H1 (cell line): ENCODE data around the gene DEDD2. TPM values are rescaled to one million over a fixed set of nuclear protein-coding genes. Genes with fewer than 3 reads are reported as not detected.

Experiments used
- CTCF ChIA-PET: fragments of 300-600 bp; sonication (Branson Sonifier 250); formaldehyde crosslinking; loops from one replicate; lab custom pipeline; 2021; ENCODE audit not compliant: partially characterized antibody; lab: Charles Lee
- POLR2A ChIA-PET: fragments of 300-600 bp; sonication (Branson Sonifier 250); formaldehyde crosslinking; loops from one replicate; lab custom pipeline; 2021; ENCODE audit warnings: inconsistent platforms; ENCODE audit not compliant: partially characterized antibody; lab: Charles Lee
- DNase-seq, 2 experiments: peaks; one replicate each; pipeline versions ENCODE4 v3.0.0 to v3.0.0-alpha.2; 2010 to 2022; ENCODE audit warnings: low spot score in 2 of 2, low read depth in 1 of 2, mixed read lengths in 1 of 2
- FAIRE-seq: peaks from 2 replicates; lab custom pipeline; 2011; peaks lifted over from hg19 to GRCh38; lab: Jason Lieb, UNC
- H2AFZ ChIP-seq: 2 replicates; pipeline ENCODE4 v1.8.1; 2012; ENCODE audit warnings: low read length, inconsistent platforms
- H2AK5ac ChIP-seq: 2 replicates; pipeline ENCODE4 v1.6.1; 2013; ENCODE audit warnings: low read depth, low read length
- H2BK120ac ChIP-seq: replicated peaks from 2 replicates; pipeline ENCODE3; 2013; ENCODE audit warnings: low read depth, low read length, inconsistent platforms
- H2BK12ac ChIP-seq: 2 replicates; pipeline ENCODE4 v1.6.1; 2013; ENCODE audit warnings: low read depth, low read length
- H2BK15ac ChIP-seq: 2 replicates; pipeline ENCODE4 v1.6.1; 2013; ENCODE audit warnings: low read length
- H2BK20ac ChIP-seq: 2 replicates; pipeline ENCODE4 v1.6.1; 2013; ENCODE audit warnings: low read length
- H2BK5ac ChIP-seq: 2 replicates; pipeline ENCODE4 v1.6.1; 2013; ENCODE audit warnings: low read depth, low read length
- H3K14ac ChIP-seq: 2 replicates; pipeline ENCODE4 v1.6.1; 2013; ENCODE audit warnings: inconsistent platforms; ENCODE audit not compliant: insufficient read length
- H3K18ac ChIP-seq: 2 replicates; pipeline ENCODE4 v1.6.1; 2013; ENCODE audit warnings: low read length; ENCODE audit errors: extremely low read depth
- H3K23ac ChIP-seq: 2 replicates; pipeline ENCODE4 v1.6.1; 2013; ENCODE audit warnings: inconsistent platforms; ENCODE audit not compliant: insufficient read length
- H3K23me2 ChIP-seq: 2 replicates; pipeline ENCODE4 v1.6.1; 2013; ENCODE audit warnings: low read depth, low read length
- H3K27ac ChIP-seq: 2 replicates; pipeline ENCODE4 v1.6.1; 2011; ENCODE audit warnings: low read depth, low read length, inconsistent platforms
- H3K27me3 ChIP-seq, 4 experiments: replicated peaks in 1 of 4; 1 replicate in 1 of 4; 2 replicates in 3 of 4; pipeline versions ENCODE4 v1.6.1 to v1.8.1; 2011 to 2013; ENCODE audit warnings: low read length in 3 of 4, mild to moderate bottlenecking in 3 of 4, inconsistent platforms in 2 of 4, mixed read lengths in 2 of 4, moderate library complexity in 1 of 4; ENCODE audit not compliant: control insufficient read depth in 3 of 4, insufficient read depth in 3 of 4; ENCODE audit errors: extremely low read depth in 1 of 4
- H3K36me3 ChIP-seq, 4 experiments: 2 replicates each; pipeline versions ENCODE4 v1.6.1 to v1.8.1; 2011 to 2013; ENCODE audit warnings: mild to moderate bottlenecking in 4 of 4, low read length in 3 of 4, moderate library complexity in 2 of 4, control low read depth in 1 of 4, inconsistent platforms in 1 of 4; ENCODE audit not compliant: insufficient read depth in 4 of 4, control insufficient read depth in 2 of 4
- H3K4ac ChIP-seq: replicated peaks from 2 replicates; pipeline ENCODE3; 2013; ENCODE audit warnings: low read length, low read depth, mixed read lengths, inconsistent platforms; ENCODE audit not compliant: insufficient read length
- H3K4me1 ChIP-seq, 4 experiments: replicated peaks in 1 of 4; 1 replicate in 1 of 4; 2 replicates in 3 of 4; pipeline versions ENCODE4 v1.6.1 to v1.8.1; 2011 to 2013; ENCODE audit warnings: low read length in 3 of 4, inconsistent platforms in 2 of 4, mixed read lengths in 1 of 4; ENCODE audit not compliant: insufficient read depth in 4 of 4, control insufficient read depth in 3 of 4
- H3K4me2 ChIP-seq, 2 experiments: 2 replicates each; pipeline versions ENCODE4 v1.6.1 to v1.8.1; 2011 to 2013; ENCODE audit warnings: low read depth in 2 of 2, low read length in 2 of 2, control low read depth in 1 of 2, inconsistent platforms in 1 of 2, mild to moderate bottlenecking in 1 of 2; ENCODE audit not compliant: insufficient read depth in 1 of 2
- H3K4me3 ChIP-seq, 4 experiments: fragments of 200-600, 300-600 bp in 1 of 4; sonication (generic), shearing (Covaris generic), sonication (Bioruptor Twin) in 1 of 4; 2 replicates each; pipeline versions ENCODE4 v1.5.1 to v1.8.1; 2011 to 2016; ENCODE audit warnings: low read length in 4 of 4, low read depth in 3 of 4, control low read depth in 2 of 4, inconsistent platforms in 2 of 4, mild to moderate bottlenecking in 2 of 4, mixed read lengths in 1 of 4, moderate library complexity in 1 of 4; ENCODE audit not compliant: insufficient read depth in 2 of 4; ENCODE audit errors: extremely low read depth in 1 of 4
- H3K56ac ChIP-seq: replicated peaks from 2 replicates; pipeline ENCODE3; 2013; ENCODE audit warnings: low read depth, mild to moderate bottlenecking, mixed read lengths, low read length, inconsistent platforms; ENCODE audit not compliant: insufficient read length
- H3K79me1 ChIP-seq: 2 replicates; pipeline ENCODE4 v1.6.1; 2013; ENCODE audit warnings: low read depth, low read length, control low read depth
- H3K79me2 ChIP-seq, 2 experiments: 2 replicates each; pipeline versions ENCODE4 v1.6.1 to v1.8.1; 2012 to 2013; ENCODE audit warnings: low read length in 2 of 2, mild to moderate bottlenecking in 2 of 2, inconsistent platforms in 1 of 2; ENCODE audit not compliant: insufficient read depth in 2 of 2, control insufficient read depth in 1 of 2
- H3K9ac ChIP-seq, 4 experiments: replicated peaks in 1 of 4; 1 replicate in 1 of 4; 2 replicates in 3 of 4; pipeline versions ENCODE4 v1.6.1 to v1.8.1; 2011 to 2013; ENCODE audit warnings: low read depth in 3 of 4, low read length in 3 of 4, control low read depth in 2 of 4, mild to moderate bottlenecking in 2 of 4, moderate library complexity in 2 of 4, inconsistent platforms in 1 of 4; ENCODE audit errors: extremely low read depth in 1 of 4
- H3K9me3 ChIP-seq, 2 experiments: 2 replicates each; pipeline versions ENCODE4 v1.6.1 to v1.8.1; 2012 to 2013; ENCODE audit warnings: mild to moderate bottlenecking in 2 of 2, moderate library complexity in 2 of 2, control low read depth in 1 of 2, inconsistent platforms in 1 of 2, low read depth in 1 of 2, low read length in 1 of 2, mixed read lengths in 1 of 2; ENCODE audit not compliant: insufficient read depth in 2 of 2
- H4K20me1 ChIP-seq, 2 experiments: replicated peaks in 1 of 2; 2 replicates each; pipeline versions ENCODE3 to v1.8.1; 2011 to 2013; ENCODE audit warnings: inconsistent platforms in 2 of 2, low read length in 2 of 2, mild to moderate bottlenecking in 1 of 2; ENCODE audit not compliant: insufficient read depth in 2 of 2, control insufficient read depth in 1 of 2
- H4K5ac ChIP-seq: 2 replicates; pipeline ENCODE4 v1.6.1; 2013; ENCODE audit warnings: low read length, low read depth, mixed read lengths, inconsistent platforms; ENCODE audit not compliant: insufficient read length
- H4K8ac ChIP-seq: 2 replicates; pipeline ENCODE4 v1.8.0; 2013; ENCODE audit warnings: mild to moderate bottlenecking, moderate library complexity, low read length, inconsistent platforms; ENCODE audit not compliant: insufficient read depth; ENCODE audit errors: extremely low read depth
- H4K91ac ChIP-seq: replicated peaks from 2 replicates; pipeline ENCODE3; 2013; ENCODE audit warnings: low read length, mixed read lengths, inconsistent platforms; ENCODE audit not compliant: insufficient read length
- CBX8 ChIP-seq: fragments of 300-800, 300-1000 bp; sonication (generic); IDR thresholded peaks from 2 replicates; pipeline ENCODE4 v1.7.1; 2016; ENCODE audit warnings: low read depth, low read length, borderline replicate concordance
- HDAC6 ChIP-seq: IDR thresholded peaks from one replicate; pipeline ENCODE4 v1.7.1; 2012; ENCODE audit warnings: low read depth, mild to moderate bottlenecking, inconsistent platforms, low read length, moderate library complexity
- JUND ChIP-seq: IDR thresholded peaks from 2 replicates; pipeline ENCODE4 v1.6.1; 2011; ENCODE audit warnings: mild to moderate bottlenecking, improper control_type of control experiment, low read length
- KDM4A ChIP-seq: IDR thresholded peaks from one replicate; pipeline ENCODE4 v1.7.1; 2012; ENCODE audit warnings: low read depth, mild to moderate bottlenecking, moderate library complexity, low read length, inconsistent platforms; ENCODE audit not compliant: severe bottlenecking
- KDM5A ChIP-seq: fragments of 200-600 bp; IDR thresholded peaks from 2 replicates; pipeline ENCODE4 v1.7.1; 2012; ENCODE audit warnings: mild to moderate bottlenecking, low read length, inconsistent platforms, mixed read lengths
- NRF1 ChIP-seq: IDR thresholded peaks from 2 replicates; pipeline ENCODE4 v1.6.1; 2011; ENCODE audit warnings: mild to moderate bottlenecking, low read depth, low read length, improper control_type of control experiment
- RFX5 ChIP-seq: IDR thresholded peaks from 2 replicates; pipeline ENCODE4 v1.6.1; 2011; ENCODE audit warnings: low read depth, low read length, improper control_type of control experiment, borderline replicate concordance
- SP1 ChIP-seq: IDR thresholded peaks from 2 replicates; pipeline ENCODE4 v1.6.1; 2011; ENCODE audit warnings: low read depth, low read length
- SP4 ChIP-seq: IDR thresholded peaks from 2 replicates; pipeline ENCODE4 v1.6.1; 2012; ENCODE audit warnings: low read length, inconsistent platforms
- TBP ChIP-seq: IDR thresholded peaks from 2 replicates; pipeline ENCODE4 v1.6.1; 2011; ENCODE audit warnings: low read depth, low read length, improper control_type of control experiment
- USF2 ChIP-seq: IDR thresholded peaks from 2 replicates; pipeline ENCODE4 v1.6.1; 2011; ENCODE audit warnings: low read length, improper control_type of control experiment
- WGBS, 2 experiments: shearing (Covaris generic) in 1 of 2; methylation state at CpG; one replicate each; pipeline versions ENCODE4 v1.1.6 to v1.1.7; 2013 to 2015; ENCODE audit warnings: low lambda C conversion rate in 2 of 2, mixed read lengths in 2 of 2, inconsistent platforms in 1 of 2, low coverage in 1 of 2, missing lambda C conversion rate in 1 of 2; ENCODE audit not compliant: insufficient replicate concordance in 2 of 2, insufficient coverage in 1 of 2, insufficient read length in 1 of 2; ENCODE audit errors: extremely low coverage in 1 of 2, missing lambda C conversion rate in 1 of 2; 5-methylcytosine and 5-hydroxymethylcytosine counted together
- polyA plus RNA-seq, 7 experiments: library from polyadenylated mRNA; depleted of rRNA in 3 of 7; stranded (reverse) in 5 of 7; unstranded in 2 of 7; fragments of >200 nt in 5 of 7; fragments of 200-250 nt in 2 of 7; gene quantifications; 1 replicate in 5 of 7; 2 replicates in 1 of 7; 4 replicates in 1 of 7; pipeline versions ENCODE4 v1.2.1 to v1.2.3, GENCODE V29; 2011 to 2013; ENCODE audit warnings: missing spikeins in 2 of 7, mixed read lengths in 2 of 7
- total RNA-seq: library from RNA; stranded (reverse); fragmentation: NEBNext Ultra II Directional; extraction: Animal tissue kit (Norgen Biotek cat#: 25700); gene quantifications from 2 replicates; pipeline ENCODE4 v1.2.1, GENCODE V29; 2021

Gene DEDD2
- total and polyA plus RNA-seq, 2 of the 8 experiments (the other 6 are each of a cell fraction or from before 2014, with no cell fraction given): 37.8 to 65.0 TPM

- H3K27ac ChIP-seq: 0 out of 2 replicates have a peak overlapping the region, but pooled peaks have one; percentile 12
- no peaks in the 10 kb centered on the region for H3K23me2 ChIP-seq
- H3K79me1 ChIP-seq: peaks cover 13% of the 10 kb centered on the region
- POLR2A ChIA-PET: no interaction called here
- H2AFZ ChIP-seq: no peak overlapping the region
- peaks cover 0 to 32% of the 10 kb centered on the region in 2 experiments; a peak in 1 of 4 replicates for H3K79me2 ChIP-seq
- H3K14ac ChIP-seq: no peak overlapping the region
- no peak overlapping the region for H4K91ac ChIP-seq
- no peak overlapping the region for H3K23ac ChIP-seq
- H4K5ac ChIP-seq: no peak overlapping the region
- no peak for FAIRE-seq
- H4K8ac ChIP-seq: no peak overlapping the region
- H2BK120ac ChIP-seq: no peak overlapping the region
- H2AK5ac ChIP-seq: no peak overlapping the region
- H3K4ac ChIP-seq: no peak overlapping the region
- peaks cover 8 to 27% of the 10 kb centered on the region in 2 experiments for H4K20me1 ChIP-seq
- H3K18ac ChIP-seq: no peak overlapping the region
- peak overlapping the region; percentile 31; the same call in 1 of the 2 replicates for H2BK15ac ChIP-seq
- H3K4me3 ChIP-seq: no peak overlapping the region
- no peak overlapping the region for H3K4me2 ChIP-seq
- H3K9me3 ChIP-seq: no peaks in the 10 kb centered on the region
- no peak for TF ChIP-seq JUND
- no peak for TF ChIP-seq NRF1
- no peak for TF ChIP-seq HDAC6
- no peak for TF ChIP-seq RFX5
- no peak for TF ChIP-seq CBX8
- TF ChIP-seq KDM5A: no peak
- no peak for TF ChIP-seq KDM4A
- TF ChIP-seq USF2: no peak
- TF ChIP-seq SP4: no peak
- no peak for TF ChIP-seq SP1
- no peak for TF ChIP-seq TBP
- peaks cover 0 to 33% (median 12%) of the 10 kb centered on the region in 4 experiments; a peak in 6 of 7 replicates for H3K4me1 ChIP-seq
- 0 out of 2 replicates have a peak overlapping the region, but pooled peaks have one; percentile 17 for H2BK12ac ChIP-seq
- no peaks in the 10 kb centered on the region for H3K27me3 ChIP-seq
- no peak overlapping the region for H2BK20ac ChIP-seq
- H3K36me3 ChIP-seq: peaks cover 4 to 50% (median 17%) of the 10 kb centered on the region in 4 experiments; a peak in 6 of 8 replicates
- no peak for DNase-seq
- CTCF ChIA-PET: interaction anchor here (0.6 to 1.9 kb wide), 7 partner anchors 9 to 240 kb away, joined by 3 to 5 read pairs (median 3); no protein-coding TSS in a partner anchor
- 0 out of 2 replicates have a peak overlapping the region, but pooled peaks have one; percentile 71 for H2BK5ac ChIP-seq
- 98% methylated on average over 5 of the region's 5 CpGs; no CpG with 5 or more reads in 1 of the 2 experiments for WGBS, 2 experiments
- H3K9ac ChIP-seq: no peak overlapping the region; a peak in 1 of 7 replicates
- H3K56ac ChIP-seq: no peak overlapping the region
Measured at GRCh38 chr19:42200116-42200715, 17.3 kb downstream of the DEDD2 start.
